Mesendoderm (in vitro differentiated cells): ENCODE measurements around the gene RGS6.
A peak's percentile ranks its signal among the peaks of the same experiment; 100 is the strongest.

Experiments
- DNase-seq: peaks from one replicate; pipeline ENCODE4 v3.0.0; 2013
- H2AK5ac ChIP-seq: 2 replicates; pipeline ENCODE4 v1.6.1; 2013; ENCODE audit warnings: low read length, inconsistent platforms
- H2BK120ac ChIP-seq: 2 replicates; pipeline ENCODE4 v1.6.1; 2013; ENCODE audit warnings: low read depth, mild to moderate bottlenecking, low read length, moderate library complexity, mixed read lengths
- H2BK15ac ChIP-seq: replicated peaks from 2 replicates; pipeline ENCODE4 v1.6.1; 2013; ENCODE audit warnings: low read depth, mild to moderate bottlenecking, moderate library complexity
- H2BK5ac ChIP-seq: 2 replicates; pipeline ENCODE4 v1.6.1; 2013; ENCODE audit warnings: low read length, inconsistent platforms
- H3K18ac ChIP-seq: 2 replicates; pipeline ENCODE4 v1.6.1; 2013; ENCODE audit warnings: mild to moderate bottlenecking, low read length, mixed read lengths
- H3K23ac ChIP-seq: one replicate; pipeline ENCODE4 v1.6.1; 2013; ENCODE audit warnings: low read length
- H3K27ac ChIP-seq: 2 replicates; pipeline ENCODE4 v1.5.1; 2013; ENCODE audit warnings: low read depth, mild to moderate bottlenecking, inconsistent platforms, low read length, moderate library complexity
- H3K27me3 ChIP-seq: 2 replicates; pipeline ENCODE4 v1.6.1; 2013; ENCODE audit warnings: low read length, control low read depth, mild to moderate bottlenecking, inconsistent platforms; ENCODE audit not compliant: insufficient read depth, poor library complexity
- H3K36me3 ChIP-seq: 2 replicates; pipeline ENCODE4 v1.6.1; 2013; ENCODE audit warnings: low read length, inconsistent platforms; ENCODE audit not compliant: control insufficient read depth, insufficient read depth
- H3K4ac ChIP-seq: one replicate; pipeline ENCODE4 v1.6.1; 2013; ENCODE audit warnings: low read depth, mild to moderate bottlenecking, low read length, moderate library complexity
- H3K4me1 ChIP-seq: 2 replicates; pipeline ENCODE4 v1.6.1; 2013; ENCODE audit warnings: low read depth, low read length, inconsistent platforms; ENCODE audit not compliant: control insufficient read depth
- H3K4me2 ChIP-seq: 2 replicates; pipeline ENCODE4 v1.6.1; 2013; ENCODE audit warnings: low read length
- H3K4me3 ChIP-seq: 2 replicates; pipeline ENCODE4 v1.5.1; 2013; ENCODE audit warnings: mild to moderate bottlenecking, low read length
- H3K56ac ChIP-seq: one replicate; pipeline ENCODE4 v1.6.1; 2013; ENCODE audit warnings: low read length
- H3K79me1 ChIP-seq: 2 replicates; pipeline ENCODE4 v1.6.1; 2013; ENCODE audit warnings: low read length, inconsistent platforms
- H3K79me2 ChIP-seq: 2 replicates; pipeline ENCODE4 v1.6.1; 2013; ENCODE audit warnings: mild to moderate bottlenecking, low read length; ENCODE audit not compliant: control insufficient read depth, insufficient read depth
- H3K9ac ChIP-seq: 2 replicates; pipeline ENCODE4 v1.6.1; 2013; ENCODE audit warnings: low read length, inconsistent platforms
- H4K5ac ChIP-seq: one replicate; pipeline ENCODE4 v1.6.1; 2013; ENCODE audit warnings: low read length
- H4K8ac ChIP-seq: one replicate; pipeline ENCODE4 v1.6.1; 2013; ENCODE audit warnings: low read depth, mild to moderate bottlenecking, control low read depth, low read length, moderate library complexity
- WGBS: extraction: QIAGEN DNeasy Blood & Tissue Kit; methylation state at CpG from one replicate; pipeline ENCODE4 v1.1.7; 2013; ENCODE audit warnings: low lambda C conversion rate, missing lambda C conversion rate; ENCODE audit not compliant: insufficient coverage; ENCODE audit errors: extremely low coverage; 5-methylcytosine and 5-hydroxymethylcytosine counted together

Gene RGS6

DNA sequence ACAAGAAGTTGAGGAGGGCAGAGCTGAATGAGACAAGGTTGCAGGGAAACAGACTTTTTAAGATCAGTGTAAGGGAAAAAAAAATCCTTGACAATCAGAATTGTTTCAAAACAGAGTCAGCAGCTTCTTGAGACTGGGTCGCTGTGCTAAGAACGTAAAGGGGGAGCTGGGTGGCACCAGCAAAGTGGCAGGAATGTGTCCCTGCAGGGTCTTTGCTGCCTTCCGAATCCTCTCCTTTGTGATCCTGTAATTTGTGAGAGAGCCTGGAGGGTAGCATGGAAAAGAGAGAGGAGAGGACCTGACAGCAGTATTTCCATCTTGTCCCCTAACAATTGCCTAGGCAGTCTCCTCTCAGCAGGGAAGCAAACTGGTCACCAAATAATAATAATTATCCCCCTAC lies 472.8 kb downstream of the RGS6 start:
- DNase-seq: peak; percentile 63
- Histone ChIP-seq H2BK120ac (no peak overlapping the region), H3K9ac (no peak overlapping the region), H2BK15ac (no peak overlapping the region), H4K8ac (no peak overlapping the region), H3K27me3 (no peaks in the 10 kb centered on the region), H3K4me3 (no peak overlapping the region), H2BK5ac (no peak overlapping the region), H3K4me2 (no peak overlapping the region), H3K4me1 (no peaks in the 10 kb centered on the region), H3K27ac (no peak overlapping the region), H3K36me3 (no peaks in the 10 kb centered on the region), H4K5ac (no peak overlapping the region), H3K79me2 (no peaks in the 10 kb centered on the region), H2AK5ac (no peak overlapping the region), H3K23ac (no peak overlapping the region), H3K4ac (no peak overlapping the region), H3K18ac (no peak overlapping the region), H3K79me1 (no peaks in the 10 kb centered on the region), H3K56ac (no peak overlapping the region)
- WGBS: no CpG with 5 or more reads among the region's 3 CpGs

DNA sequence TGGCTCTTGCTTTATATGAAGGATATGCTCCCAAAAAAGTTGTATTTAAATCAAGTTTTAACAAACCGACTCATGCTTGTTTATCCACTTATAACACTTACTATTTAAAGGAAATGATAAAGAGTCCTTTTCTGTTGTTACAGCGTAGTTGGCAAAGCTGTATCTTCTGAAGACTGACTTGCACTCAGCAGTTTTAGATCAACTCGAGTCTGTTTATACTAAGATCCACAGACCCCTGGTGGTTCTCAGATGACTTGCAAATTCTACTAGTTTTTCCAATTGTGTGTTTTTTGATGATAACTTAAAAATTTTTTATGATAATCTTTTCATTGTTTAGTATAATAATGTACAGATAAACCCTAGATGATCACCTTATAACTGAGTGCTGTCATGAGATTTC lies 475.8 kb downstream of the RGS6 start:
- H3K56ac ChIP-seq: no peak overlapping the region
- H4K5ac ChIP-seq: no peak overlapping the region
- DNase-seq: no peak
- no peak overlapping the region for H2BK5ac ChIP-seq
- no peak overlapping the region for H3K4ac ChIP-seq
- H3K27me3 ChIP-seq: no peaks in the 10 kb centered on the region
- no CpG with 5 or more reads among the region's 3 CpGs for WGBS
- no peak overlapping the region for H4K8ac ChIP-seq
- H3K4me3 ChIP-seq: no peak overlapping the region
- no peak overlapping the region for H3K27ac ChIP-seq
- no peaks in the 10 kb centered on the region for H3K36me3 ChIP-seq
- no peaks in the 10 kb centered on the region for H3K4me1 ChIP-seq
- no peak overlapping the region for H2BK120ac ChIP-seq
- H3K4me2 ChIP-seq: no peak overlapping the region
- no peak overlapping the region for H3K23ac ChIP-seq
- H3K79me2 ChIP-seq: no peaks in the 10 kb centered on the region
- H3K18ac ChIP-seq: no peak overlapping the region
- no peaks in the 10 kb centered on the region for H3K79me1 ChIP-seq
- H2AK5ac ChIP-seq: no peak overlapping the region
- H3K9ac ChIP-seq: no peak overlapping the region
- no peak overlapping the region for H2BK15ac ChIP-seq

DNA sequence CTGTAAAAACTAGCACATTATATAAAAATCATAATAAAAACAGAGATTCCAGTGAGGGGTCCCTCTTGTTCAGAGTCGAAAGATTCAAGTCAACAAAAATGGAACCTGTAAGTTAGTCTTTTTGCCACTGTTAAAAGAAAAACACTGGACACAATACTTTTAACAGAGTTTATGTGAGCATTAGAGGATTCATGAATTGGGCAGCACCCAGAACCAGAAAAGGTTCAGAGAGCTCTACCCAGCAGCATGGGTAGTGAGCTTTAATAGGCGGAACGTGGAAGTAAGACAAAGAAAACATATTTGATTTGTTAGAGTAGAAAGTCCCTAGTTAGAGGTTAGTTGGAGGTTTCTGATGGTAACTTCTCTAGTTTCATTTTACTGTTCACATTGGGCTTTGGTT lies 476.8 kb downstream of the RGS6 start:
- H3K23ac ChIP-seq: no peak overlapping the region
- no peak overlapping the region for H2BK5ac ChIP-seq
- no peaks in the 10 kb centered on the region for H3K79me2 ChIP-seq
- no peak for DNase-seq
- H2BK120ac ChIP-seq: no peak overlapping the region
- no peak overlapping the region for H4K5ac ChIP-seq
- no peak overlapping the region for H3K4me2 ChIP-seq
- no peak overlapping the region for H3K27ac ChIP-seq
- H3K18ac ChIP-seq: no peak overlapping the region
- no peaks in the 10 kb centered on the region for H3K36me3 ChIP-seq
- no peak overlapping the region for H2AK5ac ChIP-seq
- no peak overlapping the region for H2BK15ac ChIP-seq
- no peak overlapping the region for H3K56ac ChIP-seq
- H3K9ac ChIP-seq: no peak overlapping the region
- no peaks in the 10 kb centered on the region for H3K79me1 ChIP-seq
- H4K8ac ChIP-seq: no peak overlapping the region
- no peaks in the 10 kb centered on the region for H3K4me1 ChIP-seq
- no CpG with 5 or more reads among the region's 3 CpGs for WGBS
- no peaks in the 10 kb centered on the region for H3K27me3 ChIP-seq
- H3K4me3 ChIP-seq: no peak overlapping the region
- H3K4ac ChIP-seq: no peak overlapping the region

DNA sequence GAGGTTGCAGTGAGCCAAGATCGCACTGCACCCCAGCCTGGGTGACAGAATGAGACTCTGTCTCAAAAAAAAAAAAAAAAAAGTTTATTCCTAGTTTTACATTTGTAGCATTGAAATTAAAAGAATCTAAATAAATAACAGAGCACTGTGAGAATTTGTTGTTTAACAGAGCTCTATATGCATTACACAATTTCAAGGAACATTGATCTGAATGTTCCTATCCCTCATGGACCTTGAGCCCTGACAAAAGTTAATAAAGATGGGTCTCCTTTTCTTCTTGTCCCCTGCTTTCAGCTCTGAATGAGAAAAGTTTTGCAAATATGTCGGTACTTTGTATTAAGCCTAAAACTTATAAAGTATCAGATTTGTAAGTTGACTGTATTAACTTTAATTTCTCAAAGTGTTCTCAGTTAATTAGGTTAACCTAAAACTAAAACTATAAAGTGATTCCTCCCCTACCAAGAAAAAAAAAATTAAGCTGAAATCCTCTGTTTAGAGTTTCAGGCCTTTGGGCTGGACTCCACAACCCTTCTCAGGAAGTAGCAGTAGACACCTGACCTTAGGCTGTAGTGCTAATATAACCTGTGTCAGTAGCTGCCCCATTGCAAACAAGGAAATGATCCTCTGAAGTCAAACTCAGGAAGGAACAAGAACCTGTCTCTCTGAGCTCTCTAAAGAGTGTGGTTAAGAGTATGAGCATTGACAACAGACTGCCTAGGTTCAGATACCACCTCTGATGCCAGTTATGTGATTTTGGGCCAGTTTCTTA lies 484.0 kb downstream of the RGS6 start:
- H2AK5ac ChIP-seq: no peak overlapping the region

DNA sequence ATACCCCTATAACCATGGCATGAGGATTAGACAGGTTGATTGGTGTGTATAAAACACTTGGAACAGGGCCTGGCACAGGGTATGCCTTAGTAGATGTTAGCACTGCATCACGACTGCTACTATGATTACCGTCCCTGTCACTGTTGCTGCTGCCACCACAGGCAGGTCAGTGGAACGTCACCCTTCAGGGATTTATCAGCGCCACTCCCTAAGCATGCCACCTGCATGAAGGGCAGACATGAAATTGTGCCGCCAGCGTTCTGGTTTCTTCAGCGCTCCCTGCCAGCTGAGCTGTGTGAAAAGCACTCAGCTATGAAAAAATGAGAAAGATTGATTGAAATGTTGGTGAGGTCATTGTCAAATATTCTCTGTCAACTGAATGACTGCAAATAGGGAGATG lies 484.7 kb downstream of the RGS6 start:
- no peaks in the 10 kb centered on the region for H3K4me1 ChIP-seq
- no peak overlapping the region for H2BK120ac ChIP-seq
- H2BK15ac ChIP-seq: no peak overlapping the region
- H4K8ac ChIP-seq: no peak overlapping the region
- H3K9ac ChIP-seq: no peak overlapping the region
- H3K79me2 ChIP-seq: no peaks in the 10 kb centered on the region
- H2BK5ac ChIP-seq: no peak overlapping the region
- H3K18ac ChIP-seq: no peak overlapping the region
- no peaks in the 10 kb centered on the region for H3K27me3 ChIP-seq
- H3K4ac ChIP-seq: no peak overlapping the region
- H3K27ac ChIP-seq: no peak overlapping the region
- H3K4me3 ChIP-seq: no peak overlapping the region
- H3K56ac ChIP-seq: no peak overlapping the region
- no peaks in the 10 kb centered on the region for H3K36me3 ChIP-seq
- H3K23ac ChIP-seq: no peak overlapping the region
- no peak overlapping the region for H3K4me2 ChIP-seq
- DNase-seq: no peak
- H4K5ac ChIP-seq: no peak overlapping the region
- H2AK5ac ChIP-seq: no peak overlapping the region
- no peaks in the 10 kb centered on the region for H3K79me1 ChIP-seq
- WGBS: no CpG with 5 or more reads among the region's 7 CpGs

More for the DNA sequence above, 484.0 kb downstream of the RGS6 start:
- H3K36me3 ChIP-seq: no peaks in the 10 kb centered on the region
- no peaks in the 10 kb centered on the region for H3K79me1 ChIP-seq
- no peak overlapping the region for H3K4ac ChIP-seq
- no peak overlapping the region for H3K4me3 ChIP-seq
- H4K5ac ChIP-seq: no peak overlapping the region
- H3K27ac ChIP-seq: no peak overlapping the region
- no peak overlapping the region for H3K4me2 ChIP-seq
- no peak for DNase-seq
- H3K9ac ChIP-seq: no peak overlapping the region
- WGBS: no CpG with 5 or more reads among the region's 2 CpGs
- no peak overlapping the region for H3K18ac ChIP-seq
- no peak overlapping the region for H4K8ac ChIP-seq
- H2BK15ac ChIP-seq: no peak overlapping the region
- H3K27me3 ChIP-seq: no peaks in the 10 kb centered on the region
- no peak overlapping the region for H3K23ac ChIP-seq
- no peak overlapping the region for H2BK5ac ChIP-seq
- H3K56ac ChIP-seq: no peak overlapping the region
- H3K4me1 ChIP-seq: no peaks in the 10 kb centered on the region
- no peaks in the 10 kb centered on the region for H3K79me2 ChIP-seq
- no peak overlapping the region for H2BK120ac ChIP-seq

GRCh38 chr14:72418806-72419205 lies 486.6 kb downstream of the RGS6 start:
- Histone ChIP-seq H3K4me3 (no peak overlapping the region), H3K27ac (no peak overlapping the region), H2BK15ac (no peak overlapping the region), H2BK5ac (no peak overlapping the region), H2BK120ac (no peak overlapping the region), H4K8ac (no peak overlapping the region), H3K23ac (no peak overlapping the region), H3K56ac (no peak overlapping the region), H3K79me1 (no peaks in the 10 kb centered on the region), H4K5ac (no peak overlapping the region), H3K9ac (no peak overlapping the region), H3K79me2 (no peaks in the 10 kb centered on the region), H3K4me1 (no peaks in the 10 kb centered on the region), H3K4me2 (no peak overlapping the region), H3K4ac (no peak overlapping the region), H3K36me3 (no peaks in the 10 kb centered on the region), H2AK5ac (no peak overlapping the region), H3K18ac (no peak overlapping the region), H3K27me3 (no peaks in the 10 kb centered on the region)
- DNase-seq: no peak
- WGBS: no CpG with 5 or more reads among the region's 3 CpGs
